Activated CD4-positive, CD25-positive, alpha-beta regulatory T cell treated with anti-CD3 and anti-CD28 coated beads, Interleukin-2, amount 50 U/mL, for 16 hours (primary cell): ENCODE data around the gene UTP11.

Experiments used
- DNase-seq: peaks from one replicate; pipeline ENCODE4 v3.0.0-alpha.2; 2020; ENCODE audit warnings: low read depth, low spot score

UTP11 gene

GRCh38 chr1:38068220-38068979 lies 55.9 kb downstream of the UTP11 start:
- DNase-seq, result no peak

DNA sequence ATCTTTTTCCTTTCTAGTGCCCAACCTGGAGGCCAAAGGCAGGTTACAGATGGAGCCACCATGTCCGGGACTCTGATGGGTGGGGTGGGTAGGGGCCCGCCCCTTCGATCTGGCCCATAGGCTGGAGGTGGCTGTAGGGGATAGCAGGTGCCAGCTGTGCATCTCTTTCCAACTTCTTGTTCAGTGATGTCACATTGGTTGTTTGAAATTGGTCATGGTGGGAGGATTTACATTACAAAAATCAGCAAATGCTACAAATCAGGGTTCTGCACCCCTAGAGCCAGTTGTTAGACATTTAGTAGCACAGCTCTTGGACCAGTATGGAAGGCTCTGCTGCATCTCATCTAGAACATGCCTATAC lies 56.4 kb downstream of the UTP11 start:
- no peak for DNase-seq

- no peak for DNase-seq
These were observed 59.0 kb downstream of the UTP11 start for GRCh38 chr1:38071312-38072256.

DNA sequence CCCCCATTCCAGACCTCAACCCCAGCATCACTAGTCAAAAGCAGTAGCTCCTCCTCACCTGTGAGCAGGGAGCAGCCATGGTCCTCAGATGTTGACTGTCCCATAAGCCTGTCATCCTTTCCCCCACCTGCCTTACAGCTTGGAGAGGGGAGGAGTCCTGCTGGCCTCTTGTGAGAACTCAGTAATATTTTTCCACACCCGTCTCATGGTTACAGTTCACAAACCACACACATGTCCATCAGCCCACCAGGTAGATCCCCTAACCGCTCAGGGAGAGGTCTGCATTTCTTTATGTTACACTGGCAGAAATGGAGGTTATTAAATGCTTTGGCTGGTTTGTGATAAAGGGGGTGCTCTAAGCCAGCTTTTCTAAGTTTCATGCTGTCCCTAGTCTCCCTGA lies 60.3 kb downstream of the UTP11 start:
- no peak for DNase-seq

- no peak for DNase-seq
These were observed 61.2 kb downstream of the UTP11 start for GRCh38 chr1:38073534-38074301.

GRCh38 chr1:38074302-38074677 lies 61.8 kb downstream of the UTP11 start:
- DNase-seq, result no peak
